HG03159 (cell line): ENCODE data around the gene KRTAP22-1.

Experiments
- ATAC-seq: cut with Tn5 transposase; IDR thresholded peaks from one replicate; pipeline ENCODE4 v1.9.1; 2021; ENCODE audit warnings: mild to moderate bottlenecking, moderate library complexity; ENCODE audit not compliant: unreplicated experiment

Gene KRTAP22-1

GRCh38 chr21:30600787-30601186 lies at the start of gene KRTAP22-1:
Gene KRTAP22-1, plus strand, starts transcription at chr21:30601087.
- no peak for ATAC-seq

DNA sequence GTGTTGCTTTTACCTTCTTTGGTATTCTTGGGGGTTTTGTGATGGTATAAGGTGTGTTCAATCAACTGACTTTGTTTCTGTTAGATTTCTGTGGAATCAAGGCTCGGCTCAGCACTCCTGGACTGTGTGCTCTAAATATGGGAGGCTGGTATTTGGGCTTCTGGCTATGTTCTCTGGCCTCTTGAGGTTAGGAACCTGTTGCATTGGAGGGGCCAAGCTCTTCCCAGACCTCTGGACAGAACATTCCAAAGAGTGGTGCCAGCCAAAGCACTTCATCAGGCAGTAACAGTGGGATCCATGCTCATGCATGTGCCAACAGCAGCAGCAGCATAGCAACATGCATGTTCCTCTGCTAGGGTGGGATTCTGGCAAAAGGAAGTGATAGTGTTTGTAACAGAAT lies 48.1 kb upstream of the KRTAP22-1 start:
- no peak for ATAC-seq

DNA sequence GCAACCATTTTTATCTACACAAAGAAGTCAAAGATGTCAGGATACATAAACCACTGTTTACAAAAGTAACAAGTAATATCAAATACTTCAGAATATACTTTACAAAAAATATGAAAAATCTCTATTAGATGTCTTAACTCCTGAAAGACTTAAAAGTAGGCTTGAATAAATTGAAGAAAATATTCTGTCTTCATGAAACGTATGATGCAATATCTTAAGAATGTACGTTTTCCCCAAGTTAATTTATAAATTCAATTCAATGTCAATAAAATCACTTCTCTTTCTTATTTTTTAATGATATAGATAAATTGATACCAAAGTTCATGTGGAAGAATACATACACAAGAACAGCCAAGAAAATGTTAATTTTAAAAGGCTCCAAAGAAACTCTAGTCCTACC lies 45.8 kb upstream of the KRTAP22-1 start:
- no peak for ATAC-seq

- ATAC-seq = no peak
These were observed 39.5 kb upstream of the KRTAP22-1 start, which contains the start of gene KRTAP19-7 for GRCh38 chr21:30561264-30561895. Gene KRTAP19-7, minus strand, starts transcription at chr21:30561314. Its CDS starts 25 bp downstream, at chr21:30561289.

DNA sequence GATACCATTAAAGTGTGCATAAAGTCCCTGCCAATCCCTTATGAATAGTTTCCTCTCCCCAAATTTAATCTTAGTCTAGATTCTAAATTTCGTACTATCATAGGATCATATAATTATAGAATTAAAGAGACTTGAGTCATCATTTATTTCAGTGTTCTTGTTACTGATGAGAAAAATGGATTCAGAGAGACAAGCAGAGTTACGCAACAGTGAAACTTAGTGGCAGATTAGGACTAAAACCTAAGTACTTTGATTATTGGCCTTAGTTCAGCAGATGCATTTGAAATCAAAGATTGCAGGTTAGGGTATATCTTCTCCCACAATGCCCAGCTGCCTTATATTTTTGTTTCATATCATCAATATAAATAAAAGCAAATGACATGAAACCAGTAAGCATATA lies 38.9 kb upstream of the KRTAP22-1 start:
- ATAC-seq = no peak

- no peak for ATAC-seq
These were observed 37.8 kb upstream of the KRTAP22-1 start for GRCh38 chr21:30563072-30563471.

DNA sequence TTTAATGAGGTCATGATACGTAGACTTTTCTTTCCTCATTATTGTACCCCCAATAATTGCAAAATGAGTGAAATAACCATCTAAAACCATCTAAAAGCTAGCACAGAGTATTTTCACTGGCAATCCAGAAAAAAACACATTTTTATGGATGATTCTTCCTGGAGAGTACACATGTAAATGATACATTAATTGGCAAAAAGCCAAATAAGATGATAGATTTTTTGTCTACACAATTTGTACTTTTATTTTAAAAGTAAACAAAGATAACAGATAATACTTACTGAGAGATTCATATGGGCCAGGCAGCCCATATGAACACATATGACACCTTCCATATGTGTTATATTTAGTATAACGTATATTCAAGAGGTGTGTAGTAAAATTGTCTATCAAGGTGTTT lies 37.3 kb upstream of the KRTAP22-1 start:
- ATAC-seq = no peak

- ATAC-seq = no peak
These were observed 33.3 kb upstream of the KRTAP22-1 start for GRCh38 chr21:30567617-30568016.

- ATAC-seq = no peak
These were observed 23.1 kb upstream of the KRTAP22-1 start for GRCh38 chr21:30577766-30578165.

DNA sequence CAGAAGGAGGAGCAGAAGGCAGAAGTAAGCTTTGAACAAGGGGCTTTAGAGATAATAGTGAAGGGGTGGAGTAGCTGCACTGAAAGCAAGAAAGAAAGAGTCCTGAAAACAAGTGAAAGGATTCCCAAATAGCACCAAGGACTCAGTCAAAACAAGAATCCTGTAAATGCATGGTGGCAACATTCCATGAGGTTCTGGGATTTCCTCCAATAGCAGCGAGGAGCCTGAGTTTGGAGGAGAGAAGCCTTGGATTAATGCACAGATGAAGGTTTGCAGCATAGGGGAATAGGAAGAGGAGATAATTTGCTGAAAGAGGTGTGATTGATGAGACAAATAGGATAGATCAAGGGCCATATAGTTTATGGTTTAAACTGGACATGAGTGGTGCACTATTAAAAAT lies 21.5 kb upstream of the KRTAP22-1 start:
- no peak for ATAC-seq

DNA sequence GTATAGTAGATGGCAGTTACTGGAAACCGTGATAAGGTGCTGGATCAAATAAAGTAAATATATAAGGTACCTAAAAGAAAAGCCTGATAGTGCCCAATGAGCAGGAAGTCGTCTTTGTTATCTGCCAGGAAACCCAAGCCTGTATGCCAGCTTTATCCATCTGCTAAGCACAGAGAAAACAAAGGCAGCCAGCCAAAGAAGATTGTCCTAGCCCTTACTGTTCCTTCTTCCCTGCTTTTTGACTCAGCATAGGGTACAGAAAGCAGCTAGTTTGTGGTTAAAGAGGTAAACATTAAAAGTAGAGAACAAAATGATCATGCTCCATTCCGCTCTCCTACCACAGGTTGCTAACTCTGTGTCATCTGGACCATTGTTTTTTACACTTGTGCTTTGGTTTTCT lies 20.8 kb upstream of the KRTAP22-1 start:
- ATAC-seq = no peak

DNA sequence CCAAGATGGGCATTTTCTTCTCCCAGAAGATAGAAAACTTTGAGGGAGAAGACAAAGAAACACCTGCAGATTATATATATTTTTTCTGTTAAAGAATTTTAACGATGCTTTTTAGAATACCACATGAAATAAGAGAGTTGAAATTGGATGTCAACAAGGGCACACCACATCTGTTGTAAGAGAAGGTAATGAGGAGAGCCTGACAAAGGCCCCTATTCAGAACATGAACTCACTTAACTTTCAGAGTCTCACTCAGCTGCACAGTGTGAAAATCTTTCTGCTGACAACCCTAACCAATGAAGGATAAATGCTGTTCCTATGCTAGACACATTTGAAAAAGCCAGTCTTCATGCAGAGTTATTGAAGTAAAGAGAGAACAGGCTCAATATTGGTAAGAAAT lies 18.0 kb upstream of the KRTAP22-1 start:
- no peak for ATAC-seq

DNA sequence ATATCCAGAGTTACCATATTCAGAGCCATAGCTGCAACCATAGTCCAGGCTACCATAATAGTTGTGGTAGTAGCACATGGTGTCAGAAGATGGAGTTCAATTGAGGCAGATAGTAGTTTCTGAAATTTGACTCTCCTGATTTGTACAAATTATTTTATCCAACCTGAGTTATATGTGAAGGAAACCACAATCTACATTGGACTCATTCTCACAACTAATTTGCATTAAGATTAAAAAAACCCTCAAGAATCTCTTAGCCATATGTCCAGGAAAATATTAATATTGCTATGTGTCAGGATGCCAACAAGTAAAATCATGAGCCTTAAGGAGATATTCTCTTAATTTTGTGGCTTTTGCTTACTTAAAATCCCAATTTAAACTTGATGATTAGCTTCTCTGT lies 10.6 kb upstream of the KRTAP22-1 start, which contains the start of gene KRTAP22-2:
Gene KRTAP22-2, minus strand, starts transcription at position 101 of the 400 bp plus-strand sequence.
- no peak for ATAC-seq

DNA sequence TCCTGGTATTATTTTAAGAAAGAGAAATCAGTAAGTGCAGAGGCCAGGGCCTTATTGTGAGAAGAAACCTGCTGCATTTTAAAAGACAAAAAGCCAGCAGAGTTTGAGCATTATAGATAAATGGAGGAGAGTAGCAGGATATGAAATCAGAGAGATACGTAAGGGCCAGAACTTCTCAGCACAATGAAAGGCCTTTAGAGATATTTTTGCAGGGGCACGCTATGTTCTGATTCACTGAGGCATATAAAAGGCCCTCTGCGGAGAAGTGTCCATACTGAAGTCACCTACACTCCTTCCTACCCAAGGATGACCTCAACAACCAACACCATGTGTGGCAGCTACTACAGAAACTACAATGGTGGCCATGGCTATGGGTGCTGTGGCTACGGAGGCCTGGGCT lies 8.7 kb upstream of the KRTAP22-1 start, which contains the start of gene KRTAP6-3:
Gene KRTAP6-3, plus strand, starts transcription at position 301 of the 400 bp plus-strand sequence. Its CDS starts 6 bp downstream, at position 307.
- no peak for ATAC-seq

- ATAC-seq = no peak
These were observed 2.1 kb upstream of the KRTAP22-1 start, which contains the start of gene KRTAP6-2 for GRCh38 chr21:30598802-30599201. Gene KRTAP6-2, minus strand, starts transcription at chr21:30598902. Its CDS starts 28 bp downstream, at chr21:30598874.

DNA sequence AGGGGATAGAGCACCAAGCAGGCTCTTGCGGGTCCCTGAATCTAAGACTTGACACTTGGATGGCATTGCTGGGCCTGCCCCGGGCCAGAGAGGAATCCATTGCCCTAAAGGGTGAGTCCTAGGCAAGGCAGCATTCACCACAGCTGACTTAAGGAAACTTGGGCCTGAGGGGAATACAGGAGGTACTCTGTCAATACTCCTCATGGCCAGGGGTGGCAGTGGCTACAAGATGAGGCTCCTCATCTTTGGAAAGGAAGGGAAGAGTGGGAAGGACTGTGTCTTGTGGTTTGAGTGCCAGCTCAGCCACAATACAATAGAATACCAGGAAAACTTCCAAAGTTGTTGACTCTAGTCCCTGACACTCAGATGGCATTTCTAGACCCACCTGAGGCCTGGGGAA lies 5.1 kb downstream of the KRTAP22-1 start:
- ATAC-seq = no peak

DNA sequence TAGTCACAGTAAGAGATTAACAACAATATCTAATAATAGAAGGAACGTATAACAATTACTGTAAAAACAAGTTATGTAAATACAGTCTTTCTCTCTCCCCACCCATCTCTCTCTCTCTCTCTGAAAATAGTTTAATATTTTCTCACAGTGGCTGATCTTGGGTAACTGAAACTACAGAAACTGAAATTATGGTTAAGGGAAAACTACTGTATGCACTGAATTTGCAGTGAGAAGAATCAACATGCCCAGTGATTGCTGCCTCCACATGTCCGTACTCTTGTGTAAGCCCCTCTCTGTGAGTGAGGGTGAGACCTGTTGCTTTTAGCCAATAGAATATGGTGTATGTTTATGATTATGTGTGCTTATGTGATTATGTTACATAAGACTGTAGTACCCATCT lies 11.2 kb downstream of the KRTAP22-1 start:
- ATAC-seq = no peak

- no peak for ATAC-seq
These were observed 12.9 kb downstream of the KRTAP22-1 start, which contains the start of gene KRTAP6-1 for GRCh38 chr21:30613836-30614235. Gene KRTAP6-1, minus strand, starts transcription at chr21:30613930. Its CDS starts 26 bp downstream, at chr21:30613904.

GRCh38 chr21:30615199-30615598 lies 14.3 kb downstream of the KRTAP22-1 start:
- ATAC-seq = no peak

- no peak for ATAC-seq
These were observed 15.2 kb downstream of the KRTAP22-1 start, which contains the start of gene KRTAP20-1 for GRCh38 chr21:30616125-30616524. Gene KRTAP20-1, plus strand, starts transcription at chr21:30616425. Its CDS starts 30 bp downstream, at chr21:30616455.

- no peak for ATAC-seq
These were observed 19.2 kb downstream of the KRTAP22-1 start for GRCh38 chr21:30620080-30620479.

DNA sequence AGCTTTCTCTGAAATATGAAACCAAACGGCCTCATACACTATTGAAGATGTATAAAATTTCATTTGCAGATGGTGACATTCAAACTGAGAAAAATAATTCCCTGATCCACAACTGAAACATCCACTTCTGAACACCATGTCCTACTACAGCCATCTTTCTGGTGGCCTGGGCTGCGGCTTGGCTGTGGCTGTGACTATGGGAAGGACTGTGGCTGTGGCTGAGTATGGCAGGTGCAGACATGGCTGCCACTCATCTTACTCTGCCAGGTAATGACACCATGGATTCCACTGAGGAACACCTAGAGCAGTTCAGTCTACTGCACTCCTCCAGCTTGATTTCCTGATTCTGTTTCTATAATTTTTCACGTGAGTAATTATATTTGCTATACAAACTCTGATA lies 19.6 kb downstream of the KRTAP22-1 start, which contains the start of gene KRTAP20-4:
Gene KRTAP20-4, plus strand, starts transcription at position 106 of the 400 bp plus-strand sequence.
- ATAC-seq = no peak
